A673 (cell line): ENCODE data around the gene SLFN14. TPM values are rescaled to one million over a fixed set of nuclear protein-coding genes. Genes with fewer than 3 reads are reported as not detected.

Source experiments
- BruUV-seq: library from RNA; stranded (reverse); fragments of 400-500 nt; replicated peaks from 2 replicates; lab custom pipeline; 2021; lab: Mats Ljungman, UMichigan
- CTCF ChIA-PET: fragments of 300-600 bp; sonication (Branson Sonifier 250); formaldehyde crosslinking; loops from one replicate; lab custom pipeline; 2022; ENCODE audit warnings: antibody characterized with exemption; lab: Charles Lee
- POLR2A ChIA-PET: fragments of 300-600 bp; sonication (Branson Sonifier 250); formaldehyde crosslinking; loops from one replicate; lab custom pipeline; 2022; ENCODE audit warnings: antibody characterized with exemption; ENCODE audit not compliant: low non-redundant PET; lab: Charles Lee
- DNase-seq: peaks from one replicate; pipeline ENCODE4 v3.0.0-alpha.2; 2015; ENCODE audit warnings: low spot score
- H3K27ac ChIP-seq: fragments of 200-600 bp; sonication (generic); 2 replicates; pipeline ENCODE4 v1.5.1; 2016; ENCODE audit warnings: mixed run types, low read depth, mild to moderate bottlenecking, mixed read lengths, antibody characterized with exemption, low read length; ENCODE audit not compliant: poor library complexity, severe bottlenecking
- H3K27me3 ChIP-seq: fragments of 200-600 bp; sonication (generic); replicated peaks from 2 replicates; pipeline ENCODE4 v1.6.1; 2017; ENCODE audit warnings: mixed run types, low read depth, mild to moderate bottlenecking, mixed read lengths, antibody characterized with exemption, low read length; ENCODE audit not compliant: insufficient read depth, poor library complexity
- H3K36me3 ChIP-seq: fragments of 200-600 bp; sonication (generic); 2 replicates; pipeline ENCODE4 v1.6.1; 2016; ENCODE audit warnings: mixed run types, mild to moderate bottlenecking, mixed read lengths, antibody characterized with exemption, low read length; ENCODE audit not compliant: insufficient read depth, poor library complexity, severe bottlenecking
- H3K4me1 ChIP-seq: fragments of 200-600 bp; sonication (generic); 2 replicates; pipeline ENCODE4 v1.6.1; 2017; ENCODE audit warnings: mixed run types, mild to moderate bottlenecking, mixed read lengths, antibody characterized with exemption, low read length; ENCODE audit not compliant: insufficient read depth, poor library complexity, severe bottlenecking
- H3K4me3 ChIP-seq: fragments of 200-600 bp; sonication (generic); 2 replicates; pipeline ENCODE4 v1.5.1; 2016; ENCODE audit warnings: low read depth, mixed run types, mild to moderate bottlenecking, mixed read lengths, low read length; ENCODE audit not compliant: poor library complexity, severe bottlenecking
- H3K9me3 ChIP-seq: fragments of 200-600 bp; sonication (generic); 2 replicates; pipeline ENCODE4 v1.6.1; 2016; ENCODE audit warnings: mixed run types, low read depth, mild to moderate bottlenecking, mixed read lengths, antibody characterized with exemption, low read length; ENCODE audit not compliant: poor library complexity, severe bottlenecking
- CTCF ChIP-seq: fragments of 300-800, 200-600 bp; sonication (generic); conservative IDR thresholded peaks from 2 replicates; pipeline ENCODE4 v1.5.1; 2017; ENCODE audit warnings: low read depth, mild to moderate bottlenecking, antibody characterized with exemption, low read length, moderate library complexity, mixed read lengths
- EZH2 ChIP-seq: fragments of 200-600 bp; sonication (generic); IDR thresholded peaks from 2 replicates; pipeline ENCODE4 v1.6.1; 2017; ENCODE audit warnings: borderline replicate concordance, low read depth, mild to moderate bottlenecking, mixed read lengths, antibody characterized with exemption, low read length; ENCODE audit not compliant: poor library complexity, severe bottlenecking
- intact Hi-C: fragments of 100-400 bp; cut with micrococcal nuclease; formaldehyde crosslinking; loops from one replicate; pipeline ENCODE4 v1.10.0; 2022; ENCODE audit not compliant: unreplicated experiment
- total RNA-seq: library from RNA; stranded (reverse); gene quantifications from 2 replicates; pipeline ENCODE4 v1.2.3, GENCODE V29; 2021

The SLFN14 gene
- total RNA-seq, 1 experiment from 2014 or later = not detected

- H3K27me3 ChIP-seq = no peaks in the 10 kb centered on the region
- no peaks in the 10 kb centered on the region for H3K4me1 ChIP-seq
- intact Hi-C loops = no loop called here
- ChIA-PET POLR2A (no interaction called here), CTCF (interaction anchor here (0.7 kb wide), 1 partner anchor 39 kb away, joined by 5 read pairs; no protein-coding TSS in a partner anchor)
- peak; percentile 17; the same call in 1 of the 2 replicates for TF ChIP-seq CTCF
- TF ChIP-seq EZH2 = no peak
- H3K27ac ChIP-seq = no peak overlapping the region
- no TSS peak for BruUV-seq
- no peak for DNase-seq
- H3K36me3 ChIP-seq = no peaks in the 10 kb centered on the region
- no peak overlapping the region for H3K4me3 ChIP-seq
- H3K9me3 ChIP-seq = no peaks in the 10 kb centered on the region
These were observed 4.9 kb downstream of the SLFN14 start for GRCh38 chr17:35555691-35556090.

GRCh38 chr17:35554668-35555067 lies 6.0 kb downstream of the SLFN14 start:
- ChIA-PET CTCF (interaction anchor here (1.0 kb wide), 1 partner anchor 210 kb away, joined by 3 read pairs; no protein-coding TSS in a partner anchor), POLR2A (no interaction called here)

GRCh38 chr17:35553310-35553709 lies 7.3 kb downstream of the SLFN14 start:
- no peak overlapping the region for H3K4me3 ChIP-seq
- intact Hi-C loops = no loop called here
- DNase-seq = no peak
- CTCF ChIA-PET = no interaction called here
- H3K36me3 ChIP-seq = no peaks in the 10 kb centered on the region
- H3K4me1 ChIP-seq = no peaks in the 10 kb centered on the region
- no peak for TF ChIP-seq CTCF
- no peak for TF ChIP-seq EZH2
- no TSS peak for BruUV-seq
- no peaks in the 10 kb centered on the region for H3K27me3 ChIP-seq
- no peak overlapping the region for H3K27ac ChIP-seq
- POLR2A ChIA-PET = no interaction called here
- H3K9me3 ChIP-seq = no peaks in the 10 kb centered on the region

More at GRCh38 chr17:35554668-35555067, 6.0 kb downstream of the SLFN14 start:
- no peak overlapping the region for H3K27ac ChIP-seq
- H3K4me3 ChIP-seq = no peak overlapping the region
- no peak for DNase-seq
- H3K36me3 ChIP-seq = no peaks in the 10 kb centered on the region
- no peaks in the 10 kb centered on the region for H3K4me1 ChIP-seq
- no TSS peak for BruUV-seq
- no peak for TF ChIP-seq CTCF
- TF ChIP-seq EZH2 = no peak
- intact Hi-C loops = no loop called here
- H3K9me3 ChIP-seq = no peaks in the 10 kb centered on the region
- H3K27me3 ChIP-seq = no peaks in the 10 kb centered on the region
